Measurements from ENCODE around the gene SYT7.

The SYT7 gene

DNA sequence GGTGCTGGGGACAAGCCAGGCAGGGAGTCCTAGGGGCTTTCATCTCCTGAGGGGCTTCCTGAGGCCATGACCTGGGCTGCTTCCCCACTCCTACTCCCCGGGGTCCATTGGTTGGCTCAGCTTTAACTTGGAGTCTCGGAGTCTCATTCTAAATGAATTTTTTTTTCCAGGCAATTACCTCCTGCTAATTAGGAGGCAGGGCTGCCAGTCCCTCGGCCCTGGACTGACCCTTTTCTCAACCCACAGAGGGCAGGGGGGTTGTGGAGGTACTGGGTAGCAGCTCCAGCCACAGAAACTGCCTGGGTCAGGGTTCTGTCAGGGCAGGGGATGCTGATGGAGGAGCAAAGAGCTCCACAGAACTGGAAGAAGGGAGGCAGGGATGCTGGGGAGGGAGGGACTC lies 11.9 kb downstream of the SYT7 start:
- TF ChIP-seq SIN3A (IDR thresholded peaks at IDR 0.05; ENCODE audit: borderline replicate concordance, insufficient read depth, low read length): no peak
- no peak for TF ChIP-seq TAF1 (IDR thresholded peaks at IDR 0.05; ENCODE audit: borderline replicate concordance, insufficient read depth, low read length)
- TF ChIP-seq, protein P1, sequence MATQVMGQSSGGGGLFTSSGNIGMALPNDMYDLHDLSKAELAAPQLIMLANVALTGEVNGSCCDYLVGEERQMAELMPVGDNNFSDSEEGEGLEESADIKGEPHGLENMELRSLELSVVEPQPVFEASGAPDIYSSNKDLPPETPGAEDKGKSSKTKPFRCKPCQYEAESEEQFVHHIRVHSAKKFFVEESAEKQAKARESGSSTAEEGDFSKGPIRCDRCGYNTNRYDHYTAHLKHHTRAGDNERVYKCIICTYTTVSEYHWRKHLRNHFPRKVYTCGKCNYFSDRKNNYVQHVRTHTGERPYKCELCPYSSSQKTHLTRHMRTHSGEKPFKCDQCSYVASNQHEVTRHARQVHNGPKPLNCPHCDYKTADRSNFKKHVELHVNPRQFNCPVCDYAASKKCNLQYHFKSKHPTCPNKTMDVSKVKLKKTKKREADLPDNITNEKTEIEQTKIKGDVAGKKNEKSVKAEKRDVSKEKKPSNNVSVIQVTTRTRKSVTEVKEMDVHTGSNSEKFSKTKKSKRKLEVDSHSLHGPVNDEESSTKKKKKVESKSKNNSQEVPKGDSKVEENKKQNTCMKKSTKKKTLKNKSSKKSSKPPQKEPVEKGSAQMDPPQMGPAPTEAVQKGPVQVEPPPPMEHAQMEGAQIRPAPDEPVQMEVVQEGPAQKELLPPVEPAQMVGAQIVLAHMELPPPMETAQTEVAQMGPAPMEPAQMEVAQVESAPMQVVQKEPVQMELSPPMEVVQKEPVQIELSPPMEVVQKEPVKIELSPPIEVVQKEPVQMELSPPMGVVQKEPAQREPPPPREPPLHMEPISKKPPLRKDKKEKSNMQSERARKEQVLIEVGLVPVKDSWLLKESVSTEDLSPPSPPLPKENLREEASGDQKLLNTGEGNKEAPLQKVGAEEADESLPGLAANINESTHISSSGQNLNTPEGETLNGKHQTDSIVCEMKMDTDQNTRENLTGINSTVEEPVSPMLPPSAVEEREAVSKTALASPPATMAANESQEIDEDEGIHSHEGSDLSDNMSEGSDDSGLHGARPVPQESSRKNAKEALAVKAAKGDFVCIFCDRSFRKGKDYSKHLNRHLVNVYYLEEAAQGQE (IDR thresholded peaks at IDR 0.05; ENCODE audit: insufficient read depth in 1 of 2, low read depth in 2 of 2, low read length in 2 of 2): no peak
- TF ChIP-seq POLR2AphosphoS5 (IDR thresholded peaks at IDR 0.05; ENCODE audit: low read depth, low read length): no peak

DNA sequence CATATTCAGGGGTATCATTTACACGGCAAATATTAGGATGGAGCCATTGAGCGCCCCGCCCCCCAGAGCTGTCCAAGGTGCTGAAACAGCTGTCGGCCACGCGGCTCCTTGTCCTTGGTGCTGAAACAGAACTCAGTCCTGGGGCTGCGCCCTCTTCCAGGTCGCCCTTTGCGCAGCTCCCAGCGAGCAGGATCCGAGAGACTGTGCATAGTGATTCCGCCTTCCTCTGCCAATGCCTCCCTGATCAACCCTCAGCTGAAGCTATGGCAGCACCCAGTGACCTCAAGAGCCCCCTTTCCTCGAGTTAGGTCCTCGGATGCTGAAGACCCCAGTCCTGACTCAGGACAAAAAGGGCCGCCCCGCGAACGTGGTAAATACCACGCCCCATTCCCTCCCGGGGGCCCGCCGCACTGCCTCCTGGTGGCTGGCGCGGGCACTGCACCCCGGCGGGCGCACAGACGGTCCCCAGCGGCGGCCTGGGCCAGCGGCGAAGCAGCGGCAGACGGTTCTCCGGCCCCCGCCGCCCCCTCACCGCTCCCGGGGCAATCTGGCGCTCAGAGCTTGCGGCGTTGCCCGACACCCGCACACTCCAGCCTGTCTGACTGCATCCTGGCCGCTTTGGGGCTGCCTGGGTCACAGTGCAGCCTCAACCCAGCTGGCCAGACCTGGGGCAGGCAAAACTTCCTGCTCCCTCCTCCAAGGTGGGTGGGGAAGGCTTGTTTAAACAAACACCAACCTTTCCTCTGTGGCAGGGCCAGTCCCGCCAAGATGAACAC lies 13.4 kb downstream of the SYT7 start:
- TF ChIP-seq, protein P1 (IDR thresholded peaks at IDR 0.05; ENCODE audit: insufficient read depth in 1 of 2, low read depth in 2 of 2, low read length in 2 of 2): peak; percentile 98 to 100
- TF ChIP-seq SIN3A (IDR thresholded peaks at IDR 0.05; ENCODE audit: borderline replicate concordance, insufficient read depth, low read length): peak; percentile 100
- TF ChIP-seq FOXP2 (optimal IDR thresholded peaks at IDR 0.05; ENCODE audit: borderline replicate concordance, extremely low read depth, extremely low read length, insufficient read depth): peak; percentile 44
- no peak for TF ChIP-seq TAF1 (IDR thresholded peaks at IDR 0.05; ENCODE audit: borderline replicate concordance, insufficient read depth, low read length)
- TF ChIP-seq POLR2AphosphoS5 (IDR thresholded peaks at IDR 0.05; ENCODE audit: low read depth, low read length): no peak

DNA sequence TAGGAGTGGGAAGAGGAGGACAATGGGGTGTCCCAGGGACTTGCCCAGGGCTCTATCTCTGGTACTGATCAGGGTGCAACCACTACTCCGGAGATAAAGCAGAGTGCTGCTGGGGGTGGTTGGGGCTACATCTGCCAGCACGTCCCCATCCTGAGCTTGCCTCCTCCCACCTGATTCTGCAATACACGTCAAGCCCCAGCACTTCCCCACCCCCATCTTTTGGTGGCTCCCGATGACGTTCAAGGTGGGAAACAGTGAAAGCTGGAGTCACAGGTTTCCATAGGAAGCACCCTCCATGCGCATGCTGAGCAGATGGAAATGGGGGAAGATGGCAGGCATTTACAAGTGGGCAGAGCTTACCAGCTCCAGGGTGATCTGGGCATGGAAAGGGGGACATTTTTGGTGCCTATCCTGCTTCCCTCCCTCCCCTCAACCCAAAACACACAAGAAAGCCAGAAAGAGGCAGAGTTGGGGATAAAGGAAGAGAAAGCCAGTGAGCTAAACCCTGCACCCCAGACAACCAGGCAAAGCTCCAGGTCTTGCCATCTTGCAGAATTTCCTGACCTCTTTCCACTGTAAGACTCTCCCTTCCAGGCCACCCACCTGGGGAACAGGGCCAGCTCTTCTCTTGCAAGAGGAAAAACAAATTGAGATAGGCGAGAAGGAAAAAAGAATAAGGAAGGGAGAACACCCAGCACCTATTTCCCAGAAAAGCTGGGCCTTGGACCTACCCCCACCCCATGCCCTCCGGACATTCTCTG lies 15.8 kb downstream of the SYT7 start:
- TF ChIP-seq FOXP2 (optimal IDR thresholded peaks at IDR 0.05; ENCODE audit: borderline replicate concordance, extremely low read depth, extremely low read length, insufficient read depth) (no peak), POLR2AphosphoS5 (IDR thresholded peaks at IDR 0.05; ENCODE audit: low read depth, low read length) (no peak), SIN3A (IDR thresholded peaks at IDR 0.05; ENCODE audit: borderline replicate concordance, insufficient read depth, low read length) (no peak), TAF1 (IDR thresholded peaks at IDR 0.05; ENCODE audit: borderline replicate concordance, insufficient read depth, low read length) (no peak)
- TF ChIP-seq, protein P1 (IDR thresholded peaks at IDR 0.05; ENCODE audit: insufficient read depth in 1 of 2, low read depth in 2 of 2, low read length in 2 of 2): no peak

DNA sequence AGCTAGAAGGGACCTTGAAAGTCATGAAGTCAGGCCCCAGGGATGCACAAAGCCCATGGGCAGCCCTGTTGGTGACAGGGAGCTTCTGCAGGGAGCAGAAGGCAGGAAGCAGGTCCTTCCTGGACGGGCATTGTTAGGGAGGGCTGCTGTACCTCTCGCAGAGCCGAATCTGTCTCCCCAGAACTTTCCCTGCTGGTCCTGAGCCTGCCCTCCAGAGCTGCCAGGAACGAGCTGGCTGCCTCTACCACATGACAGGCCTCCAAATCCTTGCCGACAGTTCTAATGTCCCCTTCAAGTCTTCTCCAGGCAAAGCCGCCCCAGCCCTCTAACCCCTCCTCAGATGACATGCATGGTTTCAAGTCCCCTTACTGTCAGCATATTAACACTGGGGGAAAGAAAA lies 20.1 kb downstream of the SYT7 start:
- no peak for TF ChIP-seq TAF1 (IDR thresholded peaks at IDR 0.05; ENCODE audit: borderline replicate concordance, insufficient read depth, low read length)
- TF ChIP-seq SIN3A (IDR thresholded peaks at IDR 0.05; ENCODE audit: borderline replicate concordance, insufficient read depth, low read length): no peak
- TF ChIP-seq, protein P1 (IDR thresholded peaks at IDR 0.05; ENCODE audit: insufficient read depth in 1 of 2, low read depth in 2 of 2, low read length in 2 of 2): no peak
- no peak for TF ChIP-seq POLR2AphosphoS5 (IDR thresholded peaks at IDR 0.05; ENCODE audit: low read depth, low read length)
- TF ChIP-seq FOXP2 (optimal IDR thresholded peaks at IDR 0.05; ENCODE audit: borderline replicate concordance, extremely low read depth, extremely low read length, insufficient read depth): no peak

Data from PFSK-1 (cell line).